Measurements from ENCODE around the gene NAIP.
"Not testable (repeated sequence)": the region's sequence is repeated elsewhere in the genome, so short reads cannot be mapped to it uniquely, and the experiment has no call there.

GRCh38 chr5:70964531-70964930, 60.6 kb downstream of the NAIP start:
- not testable (repeated sequence) for TF ChIP-seq CTCF (IDR thresholded peaks at IDR 0.05; ENCODE audit: low read depth, low read length, missing input control); REST (IDR thresholded peaks at IDR 0.05); FOXA1 (IDR thresholded peaks at IDR 0.05); TAF1 (conservative IDR thresholded peaks at IDR 0.05); RXRA (IDR thresholded peaks at IDR 0.05); ZBTB33 (IDR thresholded peaks at IDR 0.05); YY1 (IDR thresholded peaks at IDR 0.05); ATF3 (IDR thresholded peaks at IDR 0.05); JUND (IDR thresholded peaks at IDR 0.05); RAD21 (IDR thresholded peaks at IDR 0.05); EGR1 (IDR thresholded peaks at IDR 0.05; ENCODE audit: low read depth in 2 of 2)

All from liver (tissue), 3 donors.